Stimulated activated CD4-positive, alpha-beta T cell treated with anti-CD3 and anti-CD28 coated beads, Interleukin-1b, Interleukin-23, amount 100 ng/mL, for 4 hours (primary cell): ENCODE data around the gene OLFML3.
"Not testable (repeated sequence)": the region's sequence is repeated elsewhere in the genome, so short reads cannot be mapped to it uniquely, and the experiment has no call there.

Experiments
- DNase-seq, 2 donors: peaks; one replicate each; pipeline ENCODE4 v3.0.0-alpha.2; 2020; ENCODE audit warnings: low read depth in 2 of 2

Gene OLFML3

GRCh38 chr1:113991467-113991997, 12.3 kb downstream of the OLFML3 start:
- no peak for DNase-seq

- DNase-seq = no peak
Measured at GRCh38 chr1:113993072-113993471, 13.8 kb downstream of the OLFML3 start.

GRCh38 chr1:113993766-113994165, 14.5 kb downstream of the OLFML3 start:
- DNase-seq = no peak

DNA sequence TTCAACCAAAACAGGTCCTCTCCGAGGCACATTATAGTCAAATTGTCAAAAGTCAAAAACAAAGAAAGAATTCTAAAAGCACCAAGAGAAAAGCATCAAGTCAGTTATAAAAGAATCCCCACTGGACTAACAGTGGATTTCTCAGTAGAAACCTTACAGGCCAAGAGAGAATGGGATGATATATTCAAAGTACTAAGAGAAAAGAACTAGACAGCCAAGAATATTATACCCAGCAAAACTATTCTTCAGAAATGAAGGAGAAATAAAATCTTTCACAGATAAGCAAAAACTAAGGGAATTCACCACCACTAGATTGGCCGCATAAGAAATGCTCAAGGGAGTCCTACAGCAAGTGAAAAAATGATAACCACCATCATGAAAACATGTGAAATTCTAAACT, 16.1 kb downstream of the OLFML3 start:
- DNase-seq = no peak

DNA sequence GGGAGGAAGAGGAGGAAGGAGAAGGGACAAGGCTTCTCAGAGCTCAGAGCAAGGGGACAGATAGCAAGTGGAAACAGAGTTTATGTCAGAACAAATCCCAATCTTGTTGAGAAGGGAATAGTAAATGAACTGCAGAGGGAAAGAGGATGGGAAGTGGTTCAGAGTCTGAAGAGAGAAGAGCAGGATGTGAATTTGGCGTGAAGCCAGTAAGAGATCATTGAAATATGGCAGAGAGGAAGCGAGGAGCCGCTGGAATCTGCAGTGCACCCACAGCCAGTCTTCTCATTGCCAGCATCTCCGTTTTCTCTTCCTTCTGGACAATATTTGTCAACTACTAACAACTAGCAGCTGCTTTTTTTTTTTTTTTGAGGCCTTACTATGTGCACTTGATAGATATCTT, 19.1 kb downstream of the OLFML3 start:
- no peak for DNase-seq

DNA sequence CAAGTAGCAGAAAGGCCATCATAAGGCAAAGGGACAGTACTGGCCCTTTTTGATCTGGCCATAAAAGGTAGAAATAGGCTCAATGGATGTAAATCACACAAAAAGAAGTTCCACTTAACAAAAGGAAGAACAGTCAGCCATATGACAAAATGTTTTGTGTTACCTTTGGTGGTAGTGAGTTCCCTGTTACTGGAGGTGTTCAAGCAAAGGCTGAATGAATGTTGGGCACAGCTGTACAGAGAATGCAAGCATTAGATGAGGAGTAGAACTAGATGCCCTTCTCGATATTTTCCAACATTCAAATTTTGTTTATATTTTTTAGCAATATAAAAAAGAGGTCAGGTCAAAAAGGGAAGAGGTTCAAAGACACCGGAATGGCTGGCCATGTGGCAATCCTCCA, 20.0 kb downstream of the OLFML3 start:
- no peak for DNase-seq

- no peak for DNase-seq
Measured at GRCh38 chr1:113999799-114000198, 20.5 kb downstream of the OLFML3 start.

DNA sequence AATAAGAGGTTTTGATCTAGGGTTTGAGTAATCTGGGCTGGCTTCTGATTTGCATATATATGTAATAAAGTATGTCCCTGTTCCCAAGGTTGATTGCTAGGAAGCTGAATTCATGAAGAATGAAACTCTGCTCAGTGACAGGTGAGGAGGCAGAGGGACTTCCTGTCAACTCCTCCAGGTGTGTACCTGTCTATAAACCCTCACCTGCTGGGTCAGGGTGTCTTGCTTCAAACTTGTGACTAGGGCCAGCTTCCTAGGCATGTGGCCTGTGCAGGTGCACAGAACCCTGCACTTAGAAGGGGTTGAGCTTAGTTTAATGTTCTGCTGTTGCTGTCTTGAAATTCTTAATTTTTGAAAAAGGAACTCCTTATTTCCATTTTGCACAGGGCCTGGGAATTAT, 21.1 kb downstream of the OLFML3 start:
- DNase-seq = no peak

- DNase-seq = no peak
Measured at GRCh38 chr1:114002492-114003239, 23.4 kb downstream of the OLFML3 start.

DNA sequence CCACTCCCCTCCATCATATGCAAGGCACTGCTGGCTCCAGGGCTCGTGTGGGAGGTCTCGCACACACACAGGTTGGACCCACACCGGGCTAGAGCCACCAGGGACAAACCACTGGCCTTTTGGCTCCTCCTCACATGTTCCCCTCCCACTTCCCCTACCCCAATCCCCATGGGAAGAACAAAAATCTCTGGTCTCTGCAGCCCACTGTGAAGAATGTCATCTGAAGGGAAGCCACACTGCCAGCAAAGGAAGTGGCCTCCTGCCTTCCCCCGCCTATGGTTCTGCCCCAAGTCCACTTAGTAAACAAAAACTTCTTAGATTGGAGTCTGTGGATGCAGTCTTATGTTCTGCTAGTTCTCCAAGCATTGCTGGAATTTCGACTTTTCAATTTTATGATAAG, 24.2 kb downstream of the OLFML3 start:
- DNase-seq = no peak

DNA sequence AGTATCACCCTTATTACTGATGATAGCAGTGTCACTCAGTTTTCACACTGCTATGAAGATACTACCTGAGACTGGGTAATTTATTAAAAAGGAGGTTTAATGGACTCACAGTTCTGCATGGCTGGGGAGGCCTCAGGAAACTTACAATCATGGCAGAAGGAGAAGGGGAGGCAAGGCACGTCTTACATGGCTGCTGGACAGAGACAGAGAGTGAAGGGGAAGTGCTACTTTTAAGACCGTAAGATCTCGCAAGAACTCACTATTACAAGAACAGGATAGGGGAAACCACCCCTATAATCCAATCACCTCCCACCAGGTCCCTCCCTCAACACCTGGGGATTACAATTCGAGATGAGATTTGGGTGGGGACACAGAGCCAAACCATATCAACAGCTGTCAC, 27.6 kb downstream of the OLFML3 start:
- DNase-seq = not testable (repeated sequence)

DNA sequence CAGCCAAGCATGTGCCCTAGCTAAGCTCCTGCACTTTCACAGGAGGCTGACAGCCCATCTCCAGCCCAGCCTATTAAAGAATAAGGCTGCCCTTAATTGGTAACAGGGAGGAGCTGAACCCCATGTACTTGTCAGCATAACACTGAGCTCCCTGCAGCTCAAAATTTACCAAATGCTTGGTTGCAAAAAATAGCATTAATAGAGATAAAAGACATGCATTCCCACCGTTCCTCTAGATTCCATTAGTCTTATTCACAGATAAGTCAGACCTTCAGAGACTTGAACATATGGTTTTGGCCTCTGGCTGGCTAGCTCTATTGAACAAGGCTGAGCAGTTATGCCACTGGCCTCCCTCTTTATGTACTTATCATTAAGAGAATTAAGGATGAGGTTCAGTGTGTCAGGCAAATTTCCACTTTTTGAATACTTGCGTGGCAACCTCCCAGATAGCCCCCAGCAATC, 29.2 kb downstream of the OLFML3 start:
- DNase-seq = no peak

DNA sequence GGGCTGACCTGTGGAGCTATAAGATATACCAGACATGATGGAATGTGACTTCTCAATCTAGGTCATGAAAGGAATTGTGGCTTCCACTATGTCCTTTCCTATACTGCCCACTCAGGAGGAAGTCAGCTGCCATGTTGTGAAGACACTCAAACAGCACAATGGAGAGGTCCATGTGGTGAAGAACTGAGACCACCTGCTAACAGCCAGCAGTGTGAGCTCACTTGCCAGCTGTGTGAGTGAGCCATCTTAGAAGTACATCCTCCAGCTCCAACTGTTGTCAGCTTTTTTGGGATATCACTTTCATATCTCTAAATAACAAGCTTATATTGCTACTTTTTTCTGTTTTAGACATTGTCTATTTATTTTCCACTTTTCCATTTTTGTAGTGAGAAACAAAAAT, 29.7 kb downstream of the OLFML3 start:
- DNase-seq = no peak

GRCh38 chr1:114009393-114009792, 30.1 kb downstream of the OLFML3 start:
- DNase-seq = no peak

DNA sequence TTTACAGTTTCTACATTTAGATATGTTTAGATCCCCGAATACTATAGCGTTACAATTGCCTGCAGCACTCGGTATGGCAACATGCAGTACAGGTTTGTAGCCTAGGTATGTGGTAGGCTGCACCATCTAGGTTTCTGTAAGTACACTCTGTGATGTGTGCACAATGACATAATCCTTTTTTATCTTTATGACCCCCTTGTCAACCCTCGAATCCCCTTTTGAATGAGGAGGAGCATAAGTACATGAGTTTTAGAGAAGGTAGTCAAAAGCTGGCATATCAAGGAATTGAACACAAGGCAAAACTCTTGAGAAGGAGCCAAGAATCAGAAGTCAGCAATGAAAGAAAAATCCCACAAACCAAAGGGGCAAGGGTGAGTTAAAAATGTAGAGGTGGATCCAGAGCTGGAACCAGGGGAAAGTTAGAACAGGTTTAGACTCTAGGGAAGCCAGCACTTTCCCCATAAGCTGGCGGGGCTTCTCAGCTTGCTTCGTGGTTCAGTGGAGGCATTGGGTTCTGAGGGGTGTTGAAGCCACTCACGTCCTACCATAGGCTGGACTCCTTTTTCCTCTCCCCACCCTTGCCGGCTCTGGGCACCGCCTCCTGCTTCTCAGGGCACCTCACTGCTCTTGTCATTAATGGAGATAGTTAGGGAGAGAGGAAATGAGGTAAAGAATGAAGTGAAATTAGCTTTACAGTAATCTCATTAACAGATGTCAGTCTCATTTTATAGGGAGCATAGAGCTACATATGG, 31.3 kb downstream of the OLFML3 start:
- DNase-seq = no peak

DNA sequence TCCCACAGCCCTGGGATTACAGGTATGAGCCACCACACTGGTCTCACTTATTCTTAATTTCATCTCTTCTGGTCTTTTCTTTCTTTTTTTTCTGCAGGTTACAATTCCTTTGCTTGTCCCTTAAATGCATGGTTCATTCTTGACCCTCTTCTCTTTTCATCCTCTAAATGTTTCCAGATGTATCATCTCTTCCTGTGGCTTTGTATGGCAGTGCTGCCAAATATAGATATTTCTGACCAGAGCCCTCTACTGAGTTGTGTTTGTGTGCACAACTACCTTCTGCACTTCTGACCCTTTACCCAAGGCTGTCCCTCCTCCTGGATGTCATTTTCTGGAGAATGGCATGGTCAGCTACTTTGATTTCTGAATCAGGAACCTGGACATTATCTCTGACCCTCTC, 32.5 kb downstream of the OLFML3 start:
- DNase-seq = no peak

DNA sequence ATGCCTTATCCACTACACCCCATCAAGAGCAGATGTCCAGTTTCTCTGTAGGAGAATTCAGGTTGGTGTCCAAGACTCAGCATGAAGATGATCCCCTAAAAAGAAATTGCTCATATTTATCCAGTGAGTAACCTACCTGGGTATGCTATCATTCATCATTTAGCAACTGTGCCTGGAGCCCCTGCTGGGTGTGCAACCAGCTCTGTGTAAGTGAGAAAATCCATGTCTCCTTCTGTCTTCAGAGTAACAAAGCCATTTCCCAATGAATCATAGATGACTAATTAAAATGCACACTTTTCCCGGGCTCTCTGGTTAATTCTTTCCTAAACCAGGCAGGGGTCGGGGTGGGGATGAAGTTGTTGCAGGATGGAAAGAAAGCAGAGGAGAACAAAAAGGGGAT, 35.8 kb downstream of the OLFML3 start:
- no peak for DNase-seq

DNA sequence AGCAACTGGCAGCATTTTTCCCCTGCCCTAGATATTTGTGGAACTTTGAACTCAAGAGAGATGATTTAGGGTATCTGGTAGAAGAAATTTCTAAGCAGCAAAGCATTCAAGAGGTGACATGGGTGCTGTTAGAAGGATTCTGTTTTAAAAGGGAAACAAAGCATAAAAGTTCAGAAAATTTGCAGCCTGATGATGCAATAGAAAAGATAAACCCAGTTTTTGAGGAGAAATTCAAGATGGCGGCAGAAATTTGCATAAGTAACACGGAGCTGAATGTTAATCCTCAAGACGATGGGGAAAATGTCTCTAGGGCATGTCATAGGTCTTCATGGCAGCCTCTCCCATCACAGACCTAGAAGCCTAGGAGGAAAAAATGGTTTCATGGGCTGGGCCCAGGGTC, 40.5 kb downstream of the OLFML3 start:
- not testable (repeated sequence) for DNase-seq

DNA sequence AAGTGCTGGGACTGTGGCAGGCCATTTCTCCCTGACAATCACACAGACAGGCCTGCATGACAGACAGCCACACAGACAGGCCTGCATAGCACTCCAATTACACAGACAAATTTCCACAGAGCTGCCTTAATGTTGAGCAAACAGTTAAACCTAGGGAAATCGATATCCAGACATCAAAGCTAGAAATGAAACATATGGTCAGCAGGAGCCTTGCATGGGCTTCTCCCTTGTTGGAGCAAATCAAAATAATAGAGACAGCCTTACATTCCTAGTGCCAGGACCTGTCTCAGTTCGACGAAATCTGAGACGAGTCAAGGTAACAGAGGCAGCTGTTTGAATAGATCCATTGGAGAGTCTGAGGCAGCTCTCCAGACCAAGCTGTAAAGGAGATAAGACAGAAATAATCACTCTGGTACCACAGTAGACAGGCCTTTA, 42.4 kb downstream of the OLFML3 start:
- no peak for DNase-seq

DNA sequence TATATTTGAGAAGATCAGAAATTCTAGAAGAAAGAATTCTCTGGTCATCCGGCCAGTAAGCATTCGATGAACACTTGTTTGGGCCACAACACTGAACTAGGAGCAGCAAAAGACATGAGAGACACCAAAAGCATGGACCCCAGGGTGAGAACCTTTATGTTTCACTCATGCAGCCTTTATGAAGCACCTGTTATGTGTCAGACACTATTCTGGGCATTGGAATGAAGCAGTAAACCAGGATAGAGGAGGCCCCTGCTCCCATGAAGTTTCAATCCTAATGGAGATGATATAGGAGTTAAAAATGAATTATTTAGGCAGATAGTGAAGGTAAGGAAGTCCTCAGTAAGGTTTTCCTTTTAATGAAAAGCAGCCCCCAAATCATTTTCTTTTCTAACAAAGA, 43.6 kb downstream of the OLFML3 start:
- DNase-seq = no peak

GRCh38 chr1:114023377-114023776, 44.1 kb downstream of the OLFML3 start:
- DNase-seq = no peak

DNA sequence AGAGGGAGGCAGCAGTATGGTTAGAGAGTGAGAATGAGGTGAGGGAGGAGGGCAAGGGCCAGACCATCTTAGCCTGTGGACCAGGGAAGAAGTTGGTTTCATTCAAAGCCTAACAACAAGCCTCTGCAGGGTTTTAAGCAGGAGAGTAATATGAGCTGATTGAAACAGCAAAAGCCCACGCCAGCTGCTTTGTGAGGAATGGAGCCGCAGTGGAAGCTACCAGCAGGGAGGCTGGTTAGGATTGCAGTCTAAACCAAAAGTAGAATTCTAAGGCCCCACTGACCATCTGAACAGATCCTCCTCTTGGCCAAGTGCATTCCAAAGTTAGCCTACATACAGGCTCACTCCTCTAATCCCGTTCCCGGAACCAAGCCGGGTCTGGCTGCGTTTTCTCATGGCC, 44.8 kb downstream of the OLFML3 start:
- no peak for DNase-seq
